GM12878 (cell line): ENCODE measurements around the gene TMC8. TPM values are rescaled to one million over a fixed set of nuclear protein-coding genes. Genes with fewer than 3 reads are reported as not detected.
A peak's percentile ranks its signal among the peaks of the same experiment; 100 is the strongest.

Source experiments
- CREB1 ChIP-seq: IDR thresholded peaks from 2 replicates; pipeline ENCODE4 v1.6.1; 2012; ENCODE audit warnings: low read depth, mild to moderate bottlenecking, inconsistent platforms
- ELK1 ChIP-seq: IDR thresholded peaks from 2 replicates; pipeline ENCODE4 v1.6.1; 2012; ENCODE audit warnings: low read depth, low read length, improper control_type of control experiment
- KAT2A ChIP-seq: conservative IDR thresholded peaks from 2 replicates; pipeline ENCODE4 v1.6.1; 2011; ENCODE audit warnings: low read depth, low read length; ENCODE audit not compliant: control insufficient read depth
- PKNOX1 ChIP-seq: fragments of 450-650 bp; IDR thresholded peaks from 2 replicates; pipeline ENCODE4 v1.6.1; 2016; ENCODE audit warnings: mild to moderate bottlenecking
- PML ChIP-seq: IDR thresholded peaks from 2 replicates; pipeline ENCODE4 v1.6.1; 2012; ENCODE audit warnings: low read length, inconsistent platforms
- POLR2AphosphoS5 ChIP-seq: IDR thresholded peaks from 2 replicates; pipeline ENCODE4 v1.6.1; 2011; ENCODE audit warnings: mild to moderate bottlenecking, low read length, inconsistent platforms
- REST ChIP-seq: IDR thresholded peaks from 2 replicates; pipeline ENCODE4 v1.6.1; 2012; ENCODE audit warnings: mild to moderate bottlenecking, low read depth, low read length
- RUNX3 ChIP-seq: IDR thresholded peaks from 2 replicates; pipeline ENCODE4 v1.6.1; 2012; ENCODE audit warnings: low read length, inconsistent platforms
- STAT3 ChIP-seq: IDR thresholded peaks from 2 replicates; pipeline ENCODE4 v1.6.1; 2011; ENCODE audit warnings: low read depth, low read length, improper control_type of control experiment
- USF1 ChIP-seq: IDR thresholded peaks from 2 replicates; pipeline ENCODE4 v1.6.1; 2011; ENCODE audit warnings: borderline replicate concordance, low read depth, mild to moderate bottlenecking, moderate library complexity, mixed read lengths, low read length; ENCODE audit not compliant: insufficient read depth; ENCODE audit errors: extremely low read length
- USF2 ChIP-seq: IDR thresholded peaks from 2 replicates; pipeline ENCODE4 v1.6.1; 2011; ENCODE audit warnings: low read depth, low read length, improper control_type of control experiment, borderline replicate concordance
- ZNF592 ChIP-seq: fragments of 450-650 bp; IDR thresholded peaks from 2 replicates; pipeline ENCODE4 v1.6.1; 2017; ENCODE audit warnings: mild to moderate bottlenecking, moderate library complexity
- polyA plus RNA-seq, 11 experiments: library from polyadenylated mRNA; depleted of rRNA in 4 of 11; unstranded in 6 of 11; stranded (reverse) in 5 of 11; fragments of >200 nt; fragmentation: Nextera tagmentation in 4 of 11; fragmentation: Illumina TruSeq in 1 of 11; extraction: Ambion mirVana in 4 of 11; extraction: Trizol in 1 of 11; gene quantifications; 1 replicate in 1 of 11; 2 replicates in 10 of 11; pipeline versions ENCODE4 v1.2.1 to v1.2.3, GENCODE V29; 2011 to 2016; ENCODE audit warnings: inconsistent platforms in 2 of 11, missing spikeins in 2 of 11, low read depth in 1 of 11
- total RNA-seq, 4 experiments: library from RNA; depleted of rRNA in 3 of 4; stranded (reverse); fragments of >200 nt in 3 of 4; fragmentation: Illumina TruSeq in 1 of 4; extraction: Trizol in 1 of 4; gene quantifications; 2 replicates each; pipeline versions ENCODE4 v1.2.1 to v1.2.3, GENCODE V29; 2013 to 2021

The TMC8 gene
- total and polyA plus RNA-seq, 10 of the 15 experiments (the other 5 are each of a cell fraction or from before 2014, with no cell fraction given): 2.7 to 128 (median 40.0) TPM

- 0 out of 2 replicates have a peak, but pooled peaks have one; percentile 36 for TF ChIP-seq CREB1
- TF ChIP-seq RUNX3: peak; percentile 30; the same call in 1 of the 2 replicates
- no peak for TF ChIP-seq USF1
- no peak for TF ChIP-seq USF2
- no peak for TF ChIP-seq STAT3
- no peak for TF ChIP-seq KAT2A
- TF ChIP-seq REST: no peak
- 0 out of 2 replicates have a peak, but pooled peaks have one; percentile 25 for TF ChIP-seq ELK1
- no peak for TF ChIP-seq PKNOX1
- peak; percentile 75; the same call in 1 of the 2 replicates for TF ChIP-seq POLR2AphosphoS5
- 0 out of 2 replicates have a peak, but pooled peaks have one; percentile 14 for TF ChIP-seq ZNF592
- no peak for TF ChIP-seq PML
Observed at GRCh38 chr17:78176548-78177025, 46.0 kb downstream of the TMC8 start (continued).
